HepG2 (cell line): ENCODE results near the gene COL13A1. TPM values are rescaled to one million over a fixed set of nuclear protein-coding genes. Genes with fewer than 3 reads are reported as not detected.

Experiments used
- ATAC-seq: fragments of 200-7000 bp; cut with Tn5 transposase; 3 replicates; pipeline ENCODE4 v1.9.1; 2020; ENCODE audit warnings: mild to moderate bottlenecking, moderate library complexity
- BruUV-seq: library from RNA; stranded (reverse); fragments of 400-500 nt; replicated peaks from 2 replicates; lab custom pipeline; 2021; lab: Mats Ljungman, UMichigan
- CTCF ChIA-PET: fragments of 300-600 bp; formaldehyde crosslinking; extraction: SDS; loops from one replicate; lab custom pipeline; 2021; ENCODE audit warnings: low total read pairs, inconsistent platforms, low intra/inter-chr PET ratio; lab: Yijun Ruan, JAX
- POLR2A ChIA-PET: fragments of 350-600 bp; sonication (Branson Sonifier 250); formaldehyde crosslinking; loops from one replicate; lab custom pipeline; 2020; ENCODE audit warnings: antibody characterized with exemption, inconsistent platforms; lab: Yijun Ruan, JAX
- DNase-seq: peaks from one replicate; pipeline ENCODE4 v3.0.0-alpha.2; 2015; ENCODE audit warnings: low spot score
- FAIRE-seq: peaks from 3 replicates; lab custom pipeline; 2011; peaks lifted over from hg19 to GRCh38; lab: Jason Lieb, UNC
- H2AFZ ChIP-seq: one replicate; pipeline ENCODE4 v1.6.1; 2011; ENCODE audit warnings: low read length, inconsistent platforms
- H3K27ac ChIP-seq: fragments of 300-600 bp; 3 replicates; pipeline ENCODE4 v1.8.0; 2011; ENCODE audit warnings: mixed run types, mild to moderate bottlenecking, mixed read lengths, low read length, inconsistent platforms; ENCODE audit not compliant: insufficient read depth; ENCODE audit errors: extremely low read length
- H3K27me3 ChIP-seq, 2 experiments: fragments of 200-600 bp in 1 of 2; 2 replicates in 1 of 2; 3 replicates in 1 of 2; pipeline versions ENCODE4 v1.6.0 to v1.8.0; 2011; ENCODE audit warnings: low read length in 2 of 2, mild to moderate bottlenecking in 2 of 2, moderate library complexity in 2 of 2, inconsistent platforms in 1 of 2; ENCODE audit not compliant: insufficient read depth in 2 of 2, control insufficient read depth in 1 of 2
- H3K36me3 ChIP-seq, 2 experiments: fragments of 200-600 bp in 1 of 2; replicated peaks in 1 of 2; 2 replicates in 1 of 2; 3 replicates in 1 of 2; pipeline versions ENCODE4 v1.5.1 to v1.8.0; 2011; ENCODE audit warnings: low read length in 2 of 2, inconsistent platforms in 1 of 2; ENCODE audit not compliant: insufficient read depth in 2 of 2, control insufficient read depth in 1 of 2
- H3K4me1 ChIP-seq: 2 replicates; pipeline ENCODE4 v1.5.1; 2012; ENCODE audit warnings: low read length, inconsistent platforms; ENCODE audit not compliant: insufficient read depth
- H3K4me2 ChIP-seq: 2 replicates; pipeline ENCODE4 v1.6.0; 2011; ENCODE audit warnings: low read depth, low read length, inconsistent platforms
- H3K4me3 ChIP-seq, 3 experiments: fragments of 200-600 bp in 1 of 3; sonication (generic), shearing (Covaris generic) in 1 of 3; replicated peaks in 1 of 3; 2 replicates each; pipeline ENCODE4 v1.5.1; 2011 to 2016; ENCODE audit warnings: low read length in 3 of 3, inconsistent platforms in 2 of 3, low read depth in 2 of 3, mild to moderate bottlenecking in 2 of 3, control low read depth in 1 of 3, mixed read lengths in 1 of 3; ENCODE audit not compliant: insufficient read depth in 1 of 3
- H3K79me2 ChIP-seq: one replicate; pipeline ENCODE4 v1.6.1; 2011; ENCODE audit warnings: low read length, inconsistent platforms; ENCODE audit not compliant: insufficient read depth
- H3K9ac ChIP-seq: 2 replicates; pipeline ENCODE4 v1.6.0; 2011; ENCODE audit warnings: mild to moderate bottlenecking, low read depth, low read length, inconsistent platforms; ENCODE audit not compliant: insufficient read depth
- H3K9me3 ChIP-seq: 2 replicates; pipeline ENCODE4 v1.5.1; 2012; ENCODE audit warnings: mild to moderate bottlenecking, low read length
- H4K20me1 ChIP-seq: 2 replicates; pipeline ENCODE4 v1.6.0; 2011; ENCODE audit warnings: inconsistent platforms, mild to moderate bottlenecking, low read length, moderate library complexity; ENCODE audit not compliant: insufficient read depth
- ATF4 ChIP-seq, 2 experiments: fragments of 450-650 bp in 1 of 2; sonication (generic) in 1 of 2; formaldehyde crosslinking; IDR thresholded peaks; 2 replicates each; pipeline versions ENCODE4 v1.5.0 to v1.8.0; 2020 to 2022; ENCODE audit warnings: mild to moderate bottlenecking in 1 of 2, missing genetic modification reagents in 1 of 2
- HDAC1 ChIP-seq: sonication (generic); formaldehyde crosslinking; IDR thresholded peaks from 2 replicates; pipeline ENCODE4 v1.5.1; 2020; ENCODE audit warnings: mild to moderate bottlenecking, missing genetic modification reagents
- HOXD1 ChIP-seq: sonication (generic); formaldehyde crosslinking; IDR thresholded peaks from 2 replicates; pipeline ENCODE4 v1.5.0; 2020; ENCODE audit warnings: missing genetic modification reagents
- KAT2B ChIP-seq: fragments of 150-350 bp; IDR thresholded peaks from 2 replicates; pipeline ENCODE4 v1.6.1; 2014; ENCODE audit warnings: low read depth, low read length, borderline replicate concordance
- RBFOX2 ChIP-seq: fragments of 200-400 bp; formaldehyde crosslinking; IDR thresholded peaks from 2 replicates; pipeline ENCODE4 v1.6.1; 2017; ENCODE audit warnings: low read depth, mild to moderate bottlenecking, low read length
- SOX5 ChIP-seq: IDR thresholded peaks from 2 replicates; pipeline ENCODE4 v1.6.1; 2016; ENCODE audit warnings: borderline replicate concordance
- YEATS2 ChIP-seq: sonication (generic); formaldehyde crosslinking; IDR thresholded peaks from 2 replicates; pipeline ENCODE4 v1.4.0; 2020; ENCODE audit warnings: missing genetic modification reagents, borderline replicate concordance
- ZBTB34 ChIP-seq: sonication (generic); formaldehyde crosslinking; IDR thresholded peaks from 2 replicates; pipeline ENCODE4 v1.8.0; 2022; ENCODE audit warnings: mild to moderate bottlenecking, missing genetic modification reagents
- ZNF430 ChIP-seq: sonication (generic); formaldehyde crosslinking; IDR thresholded peaks from 2 replicates; pipeline ENCODE4 v1.9.0; 2021; ENCODE audit warnings: mild to moderate bottlenecking, missing genetic modification reagents
- ZNF513 ChIP-seq: sonication (generic); formaldehyde crosslinking; conservative IDR thresholded peaks from 2 replicates; pipeline ENCODE4 v1.5.0; 2020; ENCODE audit warnings: missing genetic modification reagents
- ZNF737 ChIP-seq: sonication (generic); formaldehyde crosslinking; IDR thresholded peaks from 2 replicates; pipeline ENCODE4 v1.5.0; 2020; ENCODE audit warnings: missing genetic modification reagents, mild to moderate bottlenecking, borderline replicate concordance
- ZNF800 ChIP-seq: sonication (generic); formaldehyde crosslinking; IDR thresholded peaks from 2 replicates; pipeline ENCODE4 v1.4.0; 2020; ENCODE audit warnings: missing genetic modification reagents
- ZNF891 ChIP-seq: sonication (generic); formaldehyde crosslinking; IDR thresholded peaks from 2 replicates; pipeline ENCODE4 v1.5.0; 2020; ENCODE audit warnings: mild to moderate bottlenecking, missing genetic modification reagents
- ZZZ3 ChIP-seq: sonication (generic); formaldehyde crosslinking; IDR thresholded peaks from 2 replicates; pipeline ENCODE4 v1.4.0; 2020; ENCODE audit warnings: missing genetic modification reagents, mild to moderate bottlenecking, borderline replicate concordance
- WGBS: methylation state at CpG from one replicate; pipeline ENCODE4 v1.1.6; 2017; ENCODE audit warnings: low lambda C conversion rate; 5-methylcytosine and 5-hydroxymethylcytosine counted together
- in situ Hi-C: cut with HindIII; loops from 2 replicates; pipeline ENCODE4 v1.10.0; 2017; ENCODE audit warnings: low pct_unique_long_range_greater_than_20kb; ENCODE audit not compliant: extremely low pct_ligation_motif_present
- intact Hi-C: fragments of 100-400 bp; cut with micrococcal nuclease; formaldehyde crosslinking; loops from one replicate; pipeline ENCODE4 v1.10.0; 2022; ENCODE audit not compliant: unreplicated experiment
- polyA plus RNA-seq, 8 experiments: library from polyadenylated mRNA; depleted of rRNA in 3 of 8; stranded (reverse) in 7 of 8; unstranded in 1 of 8; fragments of >200 nt; fragmentation: Illumina TruSeq in 4 of 8; extraction: Trizol in 4 of 8; gene quantifications; 2 replicates each; pipeline versions ENCODE4 v1.2.1 to v1.2.3, GENCODE V29; 2011 to 2016; ENCODE audit warnings: low read depth in 4 of 8, missing spikeins in 1 of 8, mixed read lengths in 1 of 8; ENCODE audit not compliant: insufficient read depth in 1 of 8
- total RNA-seq, 5 experiments: library from RNA; depleted of rRNA; stranded (reverse); fragments of >200 nt; fragmentation: Illumina TruSeq; extraction: Trizol; gene quantifications; 2 replicates each; pipeline ENCODE4 v1.2.3, GENCODE V29; 2016; ENCODE audit warnings: low read depth in 1 of 5

COL13A1 gene
- total and polyA plus RNA-seq, 2 of the 13 experiments (the other 11 are each of a cell fraction or from before 2014, with no cell fraction given), result 0.07 TPM; not detected in 1

- in situ Hi-C loops (no loop called here), intact Hi-C loops (no loop called here)
- CTCF ChIA-PET, result no interaction called here
- 0% methylated on average over 1 of the region's 7 CpGs for WGBS
- Histone ChIP-seq H3K36me3 (no peaks in the 10 kb centered on the region), H3K4me2 (no peak overlapping the region), H4K20me1 (no peaks in the 10 kb centered on the region), H3K4me1 (no peaks in the 10 kb centered on the region), H3K9ac (no peak overlapping the region), H3K9me3 (no peaks in the 10 kb centered on the region), H3K4me3 (no peak overlapping the region), H3K27ac (no peak overlapping the region), H2AFZ (no peak overlapping the region), H3K79me2 (no peaks in the 10 kb centered on the region), H3K27me3 (peaks cover 15 to 66% of the 10 kb centered on the region in 2 experiments; a peak in 4 of 5 replicates)
- no peak for TF ChIP-seq ZNF800 (CRISPR knock-in tag)
- no peak for TF ChIP-seq ZBTB34
- POLR2A ChIA-PET, result no interaction called here
- BruUV-seq, result no TSS peak
- DNase-seq (no peak), ATAC-seq (no peak), FAIRE-seq (no peak)
Observed at GRCh38 chr10:69803809-69804208, 2.1 kb downstream of the COL13A1 start.

GRCh38 chr10:69804775-69805174, 3.1 kb downstream of the COL13A1 start:
- ATAC-seq (no peak), FAIRE-seq (no peak), DNase-seq (no peak)
- Histone ChIP-seq H4K20me1 (no peaks in the 10 kb centered on the region), H3K9ac (no peak overlapping the region), H2AFZ (no peak overlapping the region), H3K9me3 (no peaks in the 10 kb centered on the region), H3K79me2 (no peaks in the 10 kb centered on the region), H3K27me3 (peaks cover 15 to 66% of the 10 kb centered on the region in 2 experiments; a peak in 4 of 5 replicates), H3K4me3 (no peak overlapping the region), H3K4me1 (no peaks in the 10 kb centered on the region), H3K4me2 (no peak overlapping the region), H3K36me3 (no peaks in the 10 kb centered on the region), H3K27ac (no peak overlapping the region)
- no TSS peak for BruUV-seq
- 12% methylated on average over 6 of the region's 6 CpGs for WGBS
- in situ Hi-C loops (no loop called here), intact Hi-C loops (no loop called here)
- ChIA-PET CTCF (no interaction called here), POLR2A (no interaction called here)
- no peak for TF ChIP-seq ATF4 (CRISPR knock-in tag; IDR thresholded peaks at IDR 0.05)
- TF ChIP-seq ZNF891 (CRISPR knock-in tag), result no peak
- TF ChIP-seq HOXD1 (CRISPR knock-in tag), result no peak
- no peak for TF ChIP-seq ZZZ3 (CRISPR knock-in tag)
- TF ChIP-seq RBFOX2, result no peak
- no peak for TF ChIP-seq KAT2B
- TF ChIP-seq ZNF513, result no peak
- TF ChIP-seq ZNF430 (CRISPR knock-in tag), result no peak
- TF ChIP-seq HDAC1 (CRISPR knock-in tag), result no peak
- TF ChIP-seq YEATS2, result no peak
- TF ChIP-seq ZNF737 (CRISPR knock-in tag), result no peak
- TF ChIP-seq SOX5, result no peak
